Stimulated activated CD4-positive, alpha-beta T cell treated with anti-CD3 and anti-CD28 coated beads, TNF-alpha, amount 100 ng/mL, for 1 hour (primary cell): ENCODE results near the gene NFATC2.

ENCODE experiments used
- DNase-seq, 3 donors: peaks; one replicate each; pipeline ENCODE4 v3.0.0-alpha.2; 2020; ENCODE audit warnings: low read depth in 3 of 3, low spot score in 1 of 3

Gene NFATC2

DNA sequence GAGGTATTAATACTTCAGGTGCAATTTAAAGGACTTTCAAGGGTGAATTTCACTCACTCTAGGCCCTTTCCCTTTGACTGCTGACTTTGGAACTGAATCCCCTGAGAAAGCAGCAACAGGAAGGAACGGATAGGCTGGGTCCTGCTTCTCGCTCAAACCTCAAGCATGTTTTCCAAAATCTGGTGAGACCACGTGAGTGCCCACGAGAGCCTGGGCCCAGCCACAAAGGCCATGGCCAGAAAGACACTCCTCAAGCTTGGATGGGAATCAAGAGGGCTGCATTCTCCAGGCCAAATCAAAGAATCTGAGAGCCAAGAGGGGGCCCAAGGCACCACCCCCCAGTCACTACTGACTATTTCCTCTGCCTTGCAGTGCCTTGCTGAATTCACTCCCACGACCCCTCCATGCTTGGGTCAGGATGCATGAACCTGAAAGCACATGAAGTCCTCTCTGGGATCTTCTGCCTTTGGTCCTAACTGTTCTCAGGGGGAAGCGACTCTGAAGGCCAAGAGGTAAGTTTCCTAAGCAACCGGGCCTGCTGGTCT lies 146.1 kb downstream of the NFATC2 start:
- no peak for DNase-seq

DNA sequence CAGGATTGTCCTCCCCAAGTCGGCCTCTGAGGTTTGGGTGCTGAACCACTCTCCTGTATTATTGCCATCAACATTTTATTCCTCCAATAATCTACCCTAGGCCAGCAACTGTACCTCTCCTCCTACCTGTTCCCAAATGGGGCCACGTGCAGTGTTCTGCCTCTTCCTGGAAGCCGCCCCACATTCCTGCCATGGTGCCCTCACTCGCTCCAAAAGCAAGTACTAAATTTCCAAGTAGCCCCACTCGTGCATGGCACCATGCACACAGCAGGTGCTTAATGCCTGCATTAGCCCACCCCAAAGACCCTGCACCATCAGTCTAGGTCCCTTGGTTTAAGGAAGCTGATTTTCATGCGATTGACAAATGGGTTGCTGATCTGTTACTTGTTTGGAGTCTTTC lies 147.8 kb downstream of the NFATC2 start:
- DNase-seq: no peak

DNA sequence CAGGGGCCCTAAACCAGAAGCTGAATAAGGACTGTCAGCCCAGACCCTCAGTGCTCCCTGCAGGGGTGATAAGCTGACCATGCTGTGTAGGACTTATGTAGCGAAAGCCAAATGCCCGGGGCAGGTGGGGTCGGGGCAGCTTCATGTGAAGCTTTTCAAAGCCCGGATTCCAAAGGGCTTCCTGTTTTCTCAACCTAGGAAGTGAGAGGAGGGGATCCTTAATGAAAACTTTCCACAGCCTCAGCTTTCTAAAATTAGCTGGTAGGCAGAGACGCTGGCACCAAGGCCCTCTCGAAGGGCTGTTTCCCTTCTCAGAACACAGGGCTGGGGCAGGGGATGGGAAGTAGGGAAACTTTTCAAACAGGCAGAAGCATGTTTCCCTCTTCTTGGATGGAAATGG lies 148.9 kb downstream of the NFATC2 start:
- no peak for DNase-seq

DNA sequence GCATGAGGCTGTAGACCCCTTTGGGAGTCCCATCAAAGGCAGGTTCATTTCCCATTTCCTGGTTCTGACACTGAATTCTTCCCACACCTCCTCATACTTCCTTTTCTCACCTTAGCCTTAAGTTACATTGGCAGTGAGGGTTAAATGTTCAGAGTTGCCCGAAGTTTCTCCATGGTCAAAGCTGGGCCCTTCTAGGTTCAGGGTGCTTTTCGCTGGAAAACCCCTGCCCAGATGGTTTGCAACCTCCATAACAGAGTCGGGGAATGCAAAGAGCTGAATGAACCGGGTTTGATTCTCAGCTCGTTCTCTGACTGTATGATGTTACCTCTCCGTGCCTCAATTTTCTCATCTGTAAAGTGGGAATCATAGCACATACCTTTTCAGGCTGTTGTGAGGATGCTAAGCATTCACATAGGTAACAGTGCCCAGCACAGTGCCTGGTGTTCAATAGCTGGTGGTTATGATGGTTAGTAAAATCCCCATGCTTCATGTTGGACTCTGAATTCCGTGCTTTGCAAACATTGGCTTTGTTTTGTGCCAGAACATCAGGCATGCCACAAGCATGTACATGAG lies 149.8 kb downstream of the NFATC2 start:
- DNase-seq: no peak

DNA sequence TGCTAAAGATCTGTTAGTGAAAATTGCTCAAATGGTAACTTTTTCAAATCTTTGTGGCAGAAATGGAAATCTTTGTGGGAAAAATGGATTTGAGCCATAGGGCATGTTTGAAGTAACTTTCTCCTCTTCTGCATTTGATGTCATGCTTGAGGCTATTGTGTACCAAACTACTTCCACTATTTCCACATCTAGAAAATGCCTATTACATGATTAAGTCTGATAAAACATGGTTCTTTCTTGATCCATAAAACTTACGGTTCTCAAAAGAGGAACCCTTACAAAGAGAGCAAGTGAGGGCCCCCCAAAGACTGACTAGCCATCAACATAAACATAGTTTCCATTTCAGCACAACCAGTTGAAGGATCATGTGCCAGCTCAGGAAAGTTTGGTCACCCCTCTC lies 150.6 kb downstream of the NFATC2 start:
- DNase-seq: no peak

DNA sequence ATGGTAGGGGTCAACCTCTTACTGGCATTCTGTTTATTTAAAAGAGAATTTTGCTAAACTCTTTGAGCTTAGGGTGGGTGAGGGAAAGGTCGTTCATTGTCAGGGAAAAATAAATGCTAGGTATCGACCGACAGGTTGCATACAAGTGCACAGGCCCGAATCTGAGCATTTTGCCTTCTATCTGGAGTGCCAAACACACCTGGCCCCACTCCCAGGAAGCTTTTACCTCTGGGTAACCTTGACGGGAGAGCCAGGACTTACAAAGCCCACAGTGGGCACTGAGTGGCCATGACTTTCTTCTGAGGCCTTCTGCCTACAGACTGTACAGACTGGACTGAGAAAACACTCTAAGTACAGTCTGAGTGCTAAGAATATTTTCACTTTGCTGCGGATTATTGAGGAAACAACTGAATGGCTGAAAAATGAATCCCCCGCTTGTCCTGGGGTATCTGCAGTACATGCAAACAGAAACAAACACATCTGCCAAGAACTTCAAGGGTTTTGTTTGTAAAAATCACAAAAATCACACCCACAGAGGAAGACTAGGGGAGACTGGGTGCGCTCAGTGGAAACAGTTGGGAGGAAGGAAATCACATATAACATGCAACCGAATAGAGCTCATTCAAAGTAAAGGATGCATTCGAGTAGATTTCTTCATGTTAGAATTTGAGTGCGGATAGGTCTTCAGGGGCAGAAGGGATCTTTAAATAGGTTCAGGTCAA lies 152.8 kb downstream of the NFATC2 start:
- no peak for DNase-seq

DNA sequence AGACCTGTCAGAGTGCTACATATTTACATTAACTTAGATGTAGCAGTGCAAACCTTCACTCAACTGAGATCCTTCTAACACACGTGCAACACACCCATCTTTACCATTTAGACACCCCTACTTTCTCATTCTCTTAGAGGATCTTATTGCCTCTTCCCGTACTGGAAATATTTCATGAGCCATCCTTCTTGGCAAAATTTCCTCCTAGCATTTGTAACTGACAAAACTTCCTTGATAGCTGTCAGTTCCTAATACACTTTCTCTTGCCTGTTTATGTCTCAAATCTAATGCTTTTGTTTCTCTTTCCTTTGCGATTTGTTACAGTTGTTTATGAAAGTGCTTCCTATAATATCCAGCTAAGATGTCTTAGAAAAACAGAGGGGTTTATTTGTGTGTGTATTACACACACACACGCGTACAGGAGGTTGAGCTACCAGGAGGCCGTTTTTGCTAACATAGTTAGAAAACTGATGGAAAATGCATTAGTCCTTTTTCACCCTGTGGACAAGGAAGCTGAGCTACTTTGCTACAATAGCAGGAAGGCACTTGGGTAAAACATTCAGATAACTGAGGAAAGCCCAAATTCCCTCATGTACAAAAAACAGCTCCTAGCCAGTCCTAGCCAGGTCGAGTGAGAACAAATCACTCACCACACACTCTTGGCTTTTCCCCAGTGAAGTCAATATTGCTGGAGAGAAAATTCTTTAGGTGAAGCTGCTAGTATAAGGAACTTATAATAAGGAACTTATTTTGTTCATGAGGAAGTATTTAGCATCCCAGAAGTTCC lies 153.6 kb downstream of the NFATC2 start:
- no peak for DNase-seq

DNA sequence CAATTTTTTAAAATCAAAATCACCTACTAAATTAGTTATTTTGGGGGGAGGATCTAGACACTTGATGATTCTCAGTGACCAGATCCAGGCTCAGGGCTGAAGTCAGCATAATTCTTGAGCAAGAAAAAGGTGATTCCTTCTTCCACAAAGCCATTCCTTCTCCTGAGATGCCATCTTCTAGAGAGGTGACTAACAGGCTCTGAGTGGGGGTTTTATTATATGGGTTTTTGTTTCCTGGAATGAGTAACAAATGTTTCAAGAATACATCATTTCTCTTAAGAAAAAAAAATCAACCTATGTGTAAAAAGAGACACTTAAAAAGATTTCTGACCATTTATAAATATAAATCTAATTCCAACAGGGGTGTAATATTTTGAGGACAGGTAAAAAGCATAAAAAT lies 154.3 kb downstream of the NFATC2 start:
- no peak for DNase-seq

DNA sequence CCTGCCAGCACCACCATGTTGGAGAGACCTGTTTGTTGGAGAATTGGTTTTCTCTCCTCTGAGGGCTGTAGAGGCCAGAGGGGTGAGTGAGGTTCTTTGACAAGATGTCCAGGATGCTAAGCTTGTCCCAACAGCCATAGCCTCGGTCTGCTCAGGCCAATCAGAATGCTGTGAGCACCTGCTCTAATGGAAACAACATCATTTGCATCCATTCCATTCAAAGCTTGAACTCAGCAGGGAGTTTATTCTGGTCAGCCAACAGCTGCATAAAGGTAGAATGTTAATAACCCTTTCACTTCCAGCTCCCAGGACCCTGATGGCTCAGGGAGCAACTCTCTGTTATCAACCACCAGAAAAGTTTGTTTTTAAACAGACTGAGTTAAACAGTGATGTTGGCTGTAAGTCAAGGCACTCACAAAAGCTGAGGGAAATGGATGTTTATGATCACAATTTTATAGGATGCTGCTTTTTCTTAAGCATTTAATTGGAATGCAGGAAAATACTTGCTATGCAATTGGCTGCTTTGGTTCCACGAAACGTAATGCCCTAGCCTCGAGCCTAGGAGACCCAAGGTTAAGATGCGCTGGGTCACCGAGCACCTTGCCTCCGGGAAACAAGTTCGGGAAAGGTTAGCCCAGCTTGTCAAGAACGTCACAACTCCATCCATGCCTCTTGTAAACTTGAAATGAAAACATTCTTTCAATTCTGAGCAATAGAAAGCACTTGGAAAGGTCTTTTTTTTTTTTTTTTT lies 155.2 kb downstream of the NFATC2 start:
- no peak for DNase-seq

DNA sequence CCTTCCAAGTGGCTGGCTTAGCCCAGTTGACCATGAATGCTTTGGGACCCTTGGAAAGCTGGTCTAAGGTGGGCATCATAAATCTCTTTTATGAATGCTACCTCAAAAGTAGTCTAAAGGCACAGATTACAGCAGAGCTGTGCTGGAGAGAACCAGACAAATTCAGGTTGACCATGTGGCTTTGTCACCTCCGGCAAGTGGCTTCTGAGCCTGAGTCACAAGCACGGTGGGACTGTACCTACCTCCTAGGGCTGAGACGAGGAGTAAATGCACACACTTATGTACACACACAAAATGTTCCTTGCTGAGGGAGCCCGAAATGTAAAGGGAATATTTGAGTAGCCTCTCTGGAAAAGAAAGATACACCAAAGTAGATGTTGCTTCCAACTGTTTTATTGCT lies 155.9 kb downstream of the NFATC2 start:
- no peak for DNase-seq

DNA sequence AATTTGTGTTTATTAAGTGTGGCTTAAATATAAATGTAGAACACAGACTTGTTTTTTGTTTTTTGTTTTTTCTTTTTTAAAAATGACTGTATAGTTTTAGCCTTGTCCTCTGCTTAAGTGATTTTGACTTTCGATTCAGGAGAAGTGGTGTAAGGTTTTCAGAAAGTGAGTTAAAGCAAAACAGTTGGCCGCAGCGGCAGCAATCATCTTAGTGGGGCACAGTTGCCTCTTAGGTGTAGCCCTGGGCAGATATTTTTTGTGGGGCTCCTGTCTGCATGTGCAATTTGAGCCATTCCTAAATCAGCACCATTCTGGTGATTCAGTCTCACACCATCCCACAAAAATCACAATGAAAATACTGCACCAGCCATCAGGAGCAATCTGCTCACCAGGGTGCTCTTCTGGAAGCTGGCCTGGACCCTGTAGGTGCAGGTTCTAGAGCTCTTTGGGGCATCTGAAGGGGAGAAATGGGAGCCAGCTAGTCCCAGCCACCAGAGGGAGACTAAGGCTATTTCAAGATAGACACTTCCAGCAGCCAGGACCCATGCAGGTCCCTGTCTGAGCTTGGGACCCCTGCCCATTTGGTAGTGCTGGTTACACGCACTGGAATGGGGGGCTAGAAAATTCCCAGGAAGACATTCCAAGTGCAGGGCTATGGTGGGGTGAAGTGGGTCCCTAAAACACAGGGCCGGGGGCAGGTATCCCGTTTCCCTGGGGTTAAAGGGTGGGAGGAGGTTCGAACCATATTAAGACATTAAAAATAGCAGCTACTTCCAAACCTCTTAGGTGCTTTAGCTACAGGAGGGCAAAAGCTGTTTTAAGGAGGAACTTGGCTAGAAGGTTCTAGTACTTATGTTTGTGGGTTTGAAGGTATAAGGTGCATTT lies 156.6 kb downstream of the NFATC2 start:
- no peak for DNase-seq

DNA sequence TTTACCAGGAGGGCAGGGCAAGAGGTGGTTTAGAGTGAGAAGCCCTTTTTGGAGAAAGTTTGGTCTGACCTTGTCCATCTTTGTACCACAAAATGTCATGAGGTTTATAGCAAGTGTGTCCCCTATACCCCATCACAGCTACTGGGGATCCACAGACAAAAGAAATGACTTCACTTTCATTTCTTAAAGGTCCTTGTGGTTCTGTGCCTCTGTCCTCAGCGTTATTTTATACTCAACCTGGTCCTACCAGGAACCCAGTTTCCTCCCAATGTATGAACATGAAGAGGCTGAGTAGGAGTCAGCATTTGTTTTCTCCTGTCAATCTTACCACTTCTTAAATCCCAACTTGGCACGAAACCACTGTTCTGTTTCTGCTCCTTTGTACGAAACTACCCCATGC lies 157.6 kb downstream of the NFATC2 start:
- no peak for DNase-seq

DNA sequence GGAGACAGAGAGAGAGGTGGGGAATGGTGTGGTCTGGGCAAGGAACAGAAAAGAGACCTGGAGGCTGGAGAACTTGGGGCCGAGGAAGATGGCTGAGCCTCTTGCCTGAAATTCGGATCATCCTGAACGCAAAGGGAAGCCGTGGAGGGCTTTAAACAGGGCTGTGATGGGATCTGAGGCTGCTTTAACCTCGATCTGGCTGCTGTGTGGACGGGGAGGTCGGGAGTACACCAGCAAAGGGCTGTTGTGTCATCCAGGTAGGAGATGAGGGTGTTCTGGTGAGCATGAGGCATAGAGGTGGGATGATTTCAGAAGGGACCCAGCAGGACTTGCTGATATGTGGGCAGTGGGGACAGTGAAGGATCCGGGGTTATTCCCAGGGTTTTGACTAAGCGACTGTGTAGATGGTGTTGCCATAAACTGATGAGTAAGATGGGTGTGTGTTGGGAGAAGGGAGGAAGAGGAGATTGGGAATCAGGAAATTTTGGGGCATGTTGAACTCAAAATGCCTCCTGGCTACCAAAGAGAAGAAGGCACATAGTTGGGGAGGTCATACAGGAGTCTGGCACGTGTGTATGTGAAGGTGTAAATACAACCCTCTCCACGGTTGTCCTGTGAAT lies 158.5 kb downstream of the NFATC2 start:
- DNase-seq: no peak

DNA sequence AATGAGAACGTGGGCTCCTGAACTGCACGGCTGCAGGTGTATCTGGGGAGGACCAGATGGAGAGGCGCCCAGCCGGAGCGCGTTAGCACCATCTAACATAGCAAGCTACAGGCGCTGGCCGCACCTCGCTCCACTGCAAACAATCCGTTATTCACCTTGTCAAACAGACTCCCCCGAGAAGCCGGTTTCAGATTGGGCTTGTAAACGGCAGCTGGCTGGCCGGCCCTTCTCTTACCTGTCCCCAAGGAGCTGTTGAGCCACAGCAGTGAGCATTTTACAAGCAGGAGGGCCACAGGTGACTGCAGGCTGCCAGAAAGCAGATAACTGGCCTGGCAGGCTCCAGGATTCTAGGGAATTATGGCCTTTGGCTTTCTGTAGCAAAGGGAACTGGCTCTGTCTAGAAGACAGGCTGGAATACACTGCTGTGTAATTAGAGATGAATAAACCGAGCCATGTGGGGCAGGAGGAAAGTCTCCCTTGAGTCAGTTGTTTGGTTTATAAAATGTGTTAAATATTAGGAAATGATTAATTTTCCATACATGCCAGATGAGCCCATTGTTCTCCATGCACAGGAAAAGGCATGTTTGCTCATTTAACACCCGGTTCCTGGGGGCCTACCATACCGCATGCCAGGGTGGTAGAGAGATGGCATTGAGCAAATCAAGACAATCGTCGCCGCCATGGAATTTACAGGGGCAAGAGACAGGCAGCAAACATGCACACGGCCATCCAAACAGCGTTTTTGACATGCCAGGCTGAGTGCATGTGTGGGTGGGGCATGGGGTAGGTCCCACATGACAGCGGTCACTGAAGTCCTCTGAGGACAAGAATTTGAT lies 159.3 kb downstream of the NFATC2 start:
- DNase-seq: no peak

DNA sequence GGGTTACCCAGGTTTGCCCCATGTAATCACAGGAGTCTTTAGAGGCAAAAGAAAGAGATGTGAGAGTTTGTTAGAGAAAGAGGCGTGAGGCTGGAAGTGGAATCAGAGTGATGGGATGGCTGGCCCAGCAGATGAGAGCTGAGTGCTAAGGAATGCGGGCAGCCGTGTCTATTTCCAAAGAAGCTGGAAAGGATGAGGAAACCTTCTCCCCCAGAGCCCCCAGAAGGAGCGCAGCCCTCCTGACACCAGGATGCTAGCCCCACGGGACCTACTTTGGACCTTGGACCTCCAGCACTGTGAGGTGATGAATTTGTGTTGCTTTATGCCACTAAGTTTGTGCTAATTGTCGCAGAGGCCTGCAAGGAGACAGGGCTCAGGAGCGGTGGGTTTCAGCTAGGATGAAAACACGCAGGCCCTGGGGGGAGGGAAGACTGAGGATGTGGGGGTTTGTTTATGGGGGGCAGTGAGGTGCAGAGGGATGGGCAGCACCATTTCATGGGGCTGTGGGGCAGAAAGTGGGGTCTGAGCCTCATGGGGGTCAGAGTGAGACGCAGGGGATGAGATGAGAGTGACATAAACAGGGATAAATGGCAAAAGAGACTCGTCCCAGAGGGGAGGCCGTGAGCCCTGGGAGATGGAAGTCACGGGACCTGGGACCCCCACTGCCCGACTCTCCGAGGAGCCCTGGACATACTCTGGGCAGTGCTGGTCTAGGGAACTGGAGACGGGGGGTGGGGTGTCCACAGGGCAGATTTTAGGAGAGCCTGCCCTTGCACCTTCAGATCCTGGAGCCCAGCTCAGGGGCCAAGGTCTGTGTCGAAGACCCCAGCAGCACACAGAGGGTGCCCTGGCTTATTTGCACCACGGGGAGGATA lies 160.2 kb downstream of the NFATC2 start:
- DNase-seq: no peak

DNA sequence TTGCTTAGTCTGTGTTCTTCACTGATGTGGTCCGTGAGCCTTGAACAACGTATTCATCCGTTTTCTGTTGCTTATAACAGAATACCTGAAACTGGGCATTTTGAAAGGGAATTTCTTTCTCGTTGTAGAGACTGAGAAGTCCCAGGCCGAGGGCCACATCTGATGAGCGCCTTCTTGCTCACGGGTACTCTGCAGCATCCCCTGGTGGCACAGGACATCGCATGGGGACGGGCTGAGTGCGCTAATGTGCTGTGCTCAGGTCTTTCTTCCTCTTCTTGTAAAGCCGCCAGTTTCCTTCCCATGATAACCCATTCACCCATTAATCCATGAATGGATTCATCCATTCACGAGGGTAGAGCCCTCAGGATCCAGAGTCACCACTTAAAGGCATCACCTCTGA lies 161.0 kb downstream of the NFATC2 start:
- DNase-seq: no peak

DNA sequence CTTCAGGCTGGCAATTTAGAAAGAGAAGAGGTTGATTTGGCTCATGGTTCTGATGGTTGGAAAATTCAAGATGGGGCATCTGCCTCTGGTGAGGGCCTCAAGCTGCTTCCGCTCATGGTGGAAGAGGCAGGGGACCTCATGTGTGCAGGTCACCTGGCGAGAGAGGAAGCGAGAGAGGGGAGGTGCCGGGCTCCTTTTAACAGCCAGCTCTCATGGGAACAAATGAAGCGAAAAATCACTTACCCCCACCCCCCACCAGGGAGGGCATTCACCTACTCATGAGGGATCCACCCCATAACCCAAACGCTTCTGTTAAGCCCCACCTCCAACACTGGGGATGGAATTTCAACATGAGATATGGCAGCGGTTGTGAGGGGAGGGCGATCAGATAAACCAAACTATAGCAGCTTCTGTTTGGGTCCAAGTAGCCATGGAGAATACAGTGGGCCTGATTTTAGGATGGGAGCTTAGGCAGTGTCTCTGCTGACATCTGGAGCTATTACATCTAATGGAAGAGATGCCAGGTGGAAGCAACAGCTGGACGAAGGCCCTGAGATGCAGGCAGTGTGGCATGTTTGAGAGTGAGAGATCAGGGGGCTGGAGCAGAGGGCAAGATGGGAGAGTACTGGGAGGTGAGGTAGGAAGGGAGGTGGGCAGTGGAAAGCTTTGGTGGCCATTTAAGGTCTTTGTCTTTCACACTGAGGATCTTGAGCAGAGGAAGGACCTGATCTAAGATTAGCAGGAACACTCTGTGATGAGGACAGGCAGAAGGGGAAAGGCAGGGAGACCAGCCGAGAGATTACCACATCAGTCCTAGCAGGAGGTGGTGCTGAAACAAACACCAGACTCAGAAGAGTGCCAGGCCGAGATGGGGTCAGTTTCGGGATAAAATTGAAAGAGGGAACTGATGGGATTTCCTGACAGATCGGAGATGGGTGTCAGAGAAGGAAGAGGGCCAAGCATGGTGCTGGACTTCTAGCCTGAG lies 161.8 kb downstream of the NFATC2 start:
- no peak for DNase-seq
